HG03175 (cell line): Measurements from ENCODE around the gene FZR1.

Experiments used
- ATAC-seq: cut with Tn5 transposase; IDR thresholded peaks from one replicate; pipeline ENCODE4 v1.9.1; 2021; ENCODE audit warnings: mild to moderate bottlenecking, moderate library complexity; ENCODE audit not compliant: unreplicated experiment

Gene FZR1

GRCh38 chr19:3471954-3472655 lies 34.0 kb upstream of the FZR1 start:
- no peak for ATAC-seq

- ATAC-seq, result no peak
Measured at GRCh38 chr19:3474010-3474409, 32.1 kb upstream of the FZR1 start.

GRCh38 chr19:3474614-3475013 lies 31.5 kb upstream of the FZR1 start:
- no peak for ATAC-seq

GRCh38 chr19:3475449-3475848 lies 30.7 kb upstream of the FZR1 start:
- ATAC-seq, result no peak

DNA sequence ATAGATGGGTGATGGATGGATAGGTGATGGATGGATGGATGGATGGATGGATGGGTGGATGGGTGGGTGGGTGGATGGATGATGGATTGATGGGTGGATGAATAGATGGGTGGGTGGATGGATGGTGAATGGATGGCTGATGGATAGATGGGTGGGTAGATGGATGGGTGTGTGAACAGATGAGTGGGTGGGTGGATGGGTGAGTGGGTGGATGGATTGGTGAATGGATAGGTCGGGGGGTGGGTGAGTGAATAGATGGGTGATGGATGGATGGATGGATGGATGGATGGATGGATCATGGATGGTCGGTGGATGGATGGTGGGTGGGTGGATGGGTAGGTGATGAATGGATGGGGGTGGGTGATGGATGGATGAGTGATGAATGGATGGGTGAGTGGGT lies 29.3 kb upstream of the FZR1 start:
- no peak for ATAC-seq

DNA sequence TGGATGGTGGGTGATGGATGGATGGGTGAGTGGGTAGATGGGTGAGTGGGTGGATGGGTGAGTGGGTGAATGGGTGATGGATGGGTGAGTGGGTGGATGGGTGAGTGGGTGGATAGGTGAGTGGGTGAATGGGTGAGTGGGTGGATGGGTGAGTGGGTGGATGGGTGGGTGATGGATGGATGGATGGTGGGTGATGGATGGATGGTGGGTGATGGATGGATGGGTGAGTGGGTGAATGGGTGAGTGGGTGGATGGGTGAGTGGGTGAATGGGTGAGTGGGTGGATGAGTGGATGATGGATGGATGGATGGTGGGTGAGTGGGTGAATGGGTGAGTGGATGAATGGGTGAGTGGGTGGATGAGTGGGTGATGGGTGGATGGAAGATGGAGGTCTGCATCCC lies 28.6 kb upstream of the FZR1 start:
- ATAC-seq, result no peak

- no peak for ATAC-seq
Measured at GRCh38 chr19:3477951-3478350, 28.2 kb upstream of the FZR1 start.

DNA sequence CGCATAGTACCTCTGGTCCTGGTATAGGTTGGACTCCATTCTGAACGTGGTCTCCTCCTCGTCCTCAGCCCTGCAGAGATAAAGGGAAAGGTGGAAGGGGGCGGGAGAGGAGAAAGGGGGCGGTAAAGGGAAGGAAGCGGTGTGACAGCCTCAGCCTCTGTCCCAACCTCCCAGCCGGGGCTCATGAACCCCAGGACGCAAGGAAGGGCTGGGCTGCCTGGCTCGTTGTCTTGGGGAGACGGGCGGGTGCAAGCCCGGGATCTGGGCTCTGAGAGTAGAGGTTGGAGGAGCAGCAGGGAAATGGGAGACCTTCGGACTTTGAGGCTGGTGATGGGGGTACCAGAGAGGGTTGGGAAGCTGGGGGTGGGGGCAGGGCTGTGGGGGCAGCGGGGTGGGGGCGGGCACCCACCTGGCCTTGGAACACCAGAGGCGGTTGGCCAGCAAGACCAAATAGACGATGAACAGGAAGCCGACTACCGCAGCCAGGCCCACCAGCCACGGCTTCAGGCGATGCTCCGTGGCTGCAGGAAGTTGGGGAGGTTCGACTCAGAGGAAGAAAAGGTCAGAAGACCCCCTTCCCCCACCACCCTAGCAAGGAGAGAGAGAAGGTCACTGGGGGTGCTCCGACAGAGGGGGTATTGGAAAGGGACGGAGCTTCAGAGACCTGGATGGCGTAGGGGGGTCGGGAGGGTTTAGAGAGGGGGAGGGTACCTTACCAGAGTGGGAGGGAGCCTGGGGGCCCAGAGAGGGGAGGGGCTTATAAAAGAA lies 27.5 kb upstream of the FZR1 start:
- ATAC-seq, result no peak

GRCh38 chr19:3479177-3479833 lies 26.8 kb upstream of the FZR1 start:
- no peak for ATAC-seq

DNA sequence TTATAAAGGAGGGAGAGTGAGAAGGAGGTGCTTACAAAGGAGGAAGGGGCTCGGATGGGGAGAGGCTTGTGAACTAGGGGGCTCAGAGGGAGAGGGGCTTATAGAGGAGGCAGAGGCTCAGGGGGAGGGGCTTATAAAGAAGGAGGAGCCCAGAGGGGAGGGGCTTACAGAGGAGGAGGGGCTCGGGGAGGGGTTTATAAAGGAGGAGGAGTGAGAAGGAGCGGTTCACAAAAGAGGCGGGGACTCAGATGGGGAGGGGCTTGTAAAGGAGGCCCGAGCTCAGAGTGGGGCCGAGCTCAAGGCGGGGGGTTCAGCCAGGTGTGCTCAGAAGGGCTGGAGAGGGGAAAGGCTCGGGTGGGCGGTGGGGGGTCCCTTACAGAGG lies 26.3 kb upstream of the FZR1 start:
- no peak for ATAC-seq

GRCh38 chr19:3480383-3481091 lies 25.6 kb upstream of the FZR1 start, which contains the start of gene SMIM24:
Gene SMIM24 (minus strand): TSS chr19:3480525. CDS start chr19:3480463, 62 bp downstream.
- ATAC-seq, result no peak

- ATAC-seq, result no peak
Measured at GRCh38 chr19:3481241-3482090, 24.6 kb upstream of the FZR1 start.

DNA sequence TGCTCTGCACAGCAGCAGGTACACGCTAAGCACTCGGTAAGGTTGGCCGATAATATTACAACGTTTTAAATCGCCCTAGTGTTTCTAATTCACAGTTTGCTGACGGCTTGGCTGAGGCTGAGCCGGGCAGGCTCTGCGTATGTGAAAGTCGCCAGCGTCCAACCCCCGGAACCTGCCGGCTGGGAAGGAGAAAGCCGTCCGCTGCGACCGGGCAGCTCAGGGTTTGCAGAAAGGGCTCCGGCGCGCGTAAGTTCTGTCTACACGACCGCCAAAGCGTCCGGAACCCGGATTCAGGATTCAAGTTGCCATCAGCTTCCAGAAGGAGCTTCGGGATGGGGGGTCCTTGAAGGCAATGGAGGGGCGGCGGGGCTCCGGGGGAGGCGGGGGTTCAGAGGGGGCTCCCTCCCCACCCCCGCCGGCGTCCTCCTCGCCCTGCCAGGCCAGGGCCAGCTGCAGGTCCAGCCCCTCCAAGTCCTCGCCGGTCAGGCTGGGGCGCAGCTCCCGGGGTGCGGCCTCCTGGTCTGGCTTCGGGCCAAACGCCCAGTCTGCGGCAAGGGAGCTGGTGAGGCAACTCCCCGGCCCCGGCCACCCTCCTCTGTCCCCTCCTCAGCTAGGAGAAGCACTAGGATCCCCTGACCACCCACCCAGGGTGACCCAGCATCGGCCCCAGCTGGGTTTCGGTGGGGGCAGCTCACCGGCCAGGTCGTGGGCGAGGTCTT lies 23.4 kb upstream of the FZR1 start:
- no peak for ATAC-seq

GRCh38 chr19:3483226-3483628 lies 22.9 kb upstream of the FZR1 start, which contains the start of gene SMIM44:
Gene SMIM44 (minus strand): TSS chr19:3483441. CDS start chr19:3483403, 38 bp downstream.
- ATAC-seq, result no peak

DNA sequence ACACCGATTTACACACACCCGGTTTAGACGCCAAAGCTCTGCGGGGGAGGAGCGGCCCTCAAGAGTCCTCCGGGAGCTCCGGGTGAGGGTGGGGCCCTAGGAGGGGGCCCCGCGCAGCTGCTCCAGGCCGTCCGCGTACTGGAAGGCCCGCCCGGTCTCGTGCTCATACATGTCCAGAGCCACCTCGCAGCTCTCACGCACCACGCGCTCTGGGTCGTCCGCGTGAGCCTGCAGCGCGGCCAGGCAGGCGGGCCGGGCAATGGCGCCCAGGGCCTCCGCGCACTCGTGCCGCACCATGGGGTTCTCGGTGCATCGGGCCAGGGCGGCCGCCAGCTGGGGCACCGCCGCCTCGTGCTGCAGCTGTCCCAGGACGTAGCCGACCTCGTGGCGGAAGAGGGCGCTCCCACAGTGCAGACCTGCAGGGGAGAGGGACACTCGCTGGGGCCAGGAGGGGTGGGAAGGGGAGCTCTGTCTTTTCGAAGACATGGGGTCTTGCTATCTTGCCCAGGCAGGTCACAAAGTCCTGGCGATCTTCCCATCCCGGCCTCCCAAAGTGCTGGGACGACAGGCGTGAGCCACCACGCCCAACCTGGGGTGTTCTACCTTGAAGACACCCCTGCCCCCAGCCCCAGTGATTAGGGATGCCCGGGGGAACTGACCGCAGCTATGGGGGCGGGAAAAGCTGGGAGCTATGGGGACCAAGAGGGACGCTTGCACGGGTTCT lies 14.6 kb upstream of the FZR1 start:
- no peak for ATAC-seq

- no peak for ATAC-seq
Measured at GRCh38 chr19:3492131-3492839, 13.8 kb upstream of the FZR1 start.

GRCh38 chr19:3492919-3493318 lies 13.2 kb upstream of the FZR1 start:
- no peak for ATAC-seq

DNA sequence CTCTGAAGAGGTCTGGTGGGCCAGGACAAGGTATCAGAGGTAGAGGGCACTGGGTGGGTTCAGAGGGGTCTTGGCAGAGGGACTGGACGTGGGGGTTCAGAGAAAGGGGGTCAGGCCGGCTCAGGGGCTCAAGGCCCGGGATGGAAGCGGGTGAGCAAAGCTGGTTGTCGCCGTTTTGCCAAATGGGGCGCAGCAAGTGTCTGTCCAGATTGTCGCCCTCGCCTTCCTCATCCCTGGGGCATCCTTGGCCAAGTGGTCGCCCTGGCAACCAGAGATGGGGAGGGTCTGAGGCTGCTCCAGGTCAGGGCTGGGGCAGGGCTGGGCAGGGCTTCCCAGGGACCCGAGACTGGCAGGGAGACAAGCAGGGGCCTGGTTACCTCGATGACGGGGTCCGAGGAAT lies 12.5 kb upstream of the FZR1 start:
- no peak for ATAC-seq
